Right kidney (tissue), 1 donor: ENCODE data around the gene LHX1.

ENCODE experiments used
- DNase-seq: peaks from one replicate; pipeline ENCODE4 v3.0.0-alpha.2; 2016

LHX1 gene

GRCh38 chr17:36936455-36937000 lies 747 bp upstream of the LHX1 start:
- DNase-seq, result peak; percentile 92

GRCh38 chr17:36937959-36938565 lies 787 bp downstream of the LHX1 start:
- DNase-seq, result peak; percentile 76

GRCh38 chr17:36938566-36939051 lies 1.3 kb downstream of the LHX1 start:
- no peak for DNase-seq

- peak; percentile 54 for DNase-seq
These were observed 2.0 kb downstream of the LHX1 start for GRCh38 chr17:36939052-36939801.

- peak; percentile 49 for DNase-seq
These were observed 2.6 kb downstream of the LHX1 start for GRCh38 chr17:36939802-36940312.

GRCh38 chr17:36940313-36941264 lies 3.3 kb downstream of the LHX1 start:
- DNase-seq, result peak; percentile 69

- no peak for DNase-seq
These were observed 4.2 kb downstream of the LHX1 start for GRCh38 chr17:36941265-36942010.

GRCh38 chr17:36942019-36942599 lies 4.8 kb downstream of the LHX1 start:
- peak; percentile 78 for DNase-seq

GRCh38 chr17:36942631-36943125 lies 5.4 kb downstream of the LHX1 start:
- peak; percentile 70 for DNase-seq

- DNase-seq, result peak; percentile 77
These were observed 6.2 kb downstream of the LHX1 start for GRCh38 chr17:36943250-36944191.

GRCh38 chr17:36944553-36944952 lies 7.3 kb downstream of the LHX1 start:
- peak; percentile 50 for DNase-seq

- DNase-seq, result no peak
These were observed 7.9 kb downstream of the LHX1 start for GRCh38 chr17:36945140-36945539.

- peak; percentile 48 for DNase-seq
These were observed 8.9 kb downstream of the LHX1 start for GRCh38 chr17:36945959-36946725.

- DNase-seq, result no peak
These were observed 9.4 kb downstream of the LHX1 start for GRCh38 chr17:36946726-36947091.

- DNase-seq, result no peak
These were observed 10.8 kb downstream of the LHX1 start for GRCh38 chr17:36947922-36948716.

GRCh38 chr17:36948717-36949460 lies 11.6 kb downstream of the LHX1 start, which contains the start of gene AATF:
Gene AATF, plus strand, starts transcription at chr17:36948954. Its CDS starts 172 bp downstream, at chr17:36949126.
- DNase-seq, result peak; percentile 95

GRCh38 chr17:36949461-36949927 lies 12.2 kb downstream of the LHX1 start:
- DNase-seq, result no peak
